Suprapubic skin (tissue), 4 donors: ENCODE measurements around the gene MSH4. TPM values are rescaled to one million over a fixed set of nuclear protein-coding genes. Genes with fewer than 3 reads are reported as not detected.
"Not testable (repeated sequence)": the region's sequence is repeated elsewhere in the genome, so short reads cannot be mapped to it uniquely, and the experiment has no call there.

Source experiments
- DNase-seq, 2 donors: peaks; one replicate each; pipeline ENCODE4 v3.0.0-alpha.2; 2019; ENCODE audit warnings: low spot score in 2 of 2
- H3K27ac ChIP-seq: fragments of 200-600 bp; sonication (generic); one replicate; pipeline ENCODE4 v1.5.1; 2019
- H3K27me3 ChIP-seq: fragments of 200-600 bp; sonication (generic); one replicate; pipeline ENCODE4 v1.5.1; 2019
- H3K36me3 ChIP-seq: fragments of 200-600 bp; sonication (generic); one replicate; pipeline ENCODE4 v1.5.1; 2019
- H3K4me1 ChIP-seq: fragments of 200-600 bp; sonication (generic); one replicate; pipeline ENCODE4 v1.5.1; 2019
- H3K4me3 ChIP-seq: fragments of 200-600 bp; sonication (generic); one replicate; pipeline ENCODE4 v1.5.1; 2019; ENCODE audit warnings: mild to moderate bottlenecking
- H3K9me3 ChIP-seq: fragments of 200-600 bp; sonication (generic); one replicate; pipeline ENCODE4 v1.5.1; 2019
- CTCF ChIP-seq, 2 donors: fragments of 200-600 bp in 1 of 2; fragments of 450-650 bp in 1 of 2; sonication (generic) in 1 of 2; IDR thresholded peaks; one replicate each; pipeline ENCODE4 v1.5.1; 2016 to 2019; ENCODE audit warnings: antibody characterized with exemption in 2 of 2, mild to moderate bottlenecking in 1 of 2, moderate library complexity in 1 of 2
- EP300 ChIP-seq: sonication (generic); formaldehyde crosslinking; IDR thresholded peaks from one replicate; pipeline ENCODE4 v1.6.1; 2017; ENCODE audit warnings: antibody characterized with exemption
- POLR2A ChIP-seq, 2 donors: fragments of 450-650 bp; IDR thresholded peaks; one replicate each; pipeline ENCODE4 v1.6.1; 2017; ENCODE audit warnings: antibody characterized with exemption in 2 of 2, mild to moderate bottlenecking in 2 of 2, moderate library complexity in 2 of 2
- POLR2AphosphoS5 ChIP-seq, 3 donors: sonication (generic); formaldehyde crosslinking; IDR thresholded peaks; one replicate each; pipeline ENCODE4 v1.6.1; 2017; ENCODE audit warnings: antibody characterized with exemption in 3 of 3
- WGBS: methylation state at CpG from one replicate; pipeline ENCODE4 v1.1.5; 2018; 5-methylcytosine and 5-hydroxymethylcytosine counted together
- total RNA-seq, 4 donors: library from RNA; depleted of rRNA; stranded (reverse); fragments of >200 nt; gene quantifications; one replicate each; pipeline ENCODE4 v1.1.0, GENCODE V29; 2016

Gene MSH4
- total RNA-seq, 4 donors from 2014 or later = 0.21 TPM; not detected in 3

- TF ChIP-seq POLR2A (IDR thresholded peaks at IDR 0.05) = no peak
- no peak for TF ChIP-seq POLR2AphosphoS5 (IDR thresholded peaks at IDR 0.05)
- TF ChIP-seq EP300 = no peak
- TF ChIP-seq CTCF (IDR thresholded peaks at IDR 0.05) = no peak
- no peaks in the 10 kb centered on the region for H3K4me1 ChIP-seq
- H3K27me3 ChIP-seq = no peaks in the 10 kb centered on the region
- no peaks in the 10 kb centered on the region for H3K9me3 ChIP-seq
- H3K4me3 ChIP-seq = no peak overlapping the region
- H3K36me3 ChIP-seq = no peaks in the 10 kb centered on the region
- DNase-seq = no peak
- WGBS = 87% methylated on average over 1 of the region's 1 CpG
- no peak overlapping the region for H3K27ac ChIP-seq
Measured at GRCh38 chr1:75922698-75923097, 126.0 kb downstream of the MSH4 start.

GRCh38 chr1:75932304-75932703, 135.6 kb downstream of the MSH4 start, which contains the start of gene ASB17:
TSS of gene ASB17 (minus strand) at chr1:75932404. CDS start at chr1:75932291, 113 bp downstream.
- WGBS = 86% methylated on average over 1 of the region's 1 CpG
- H3K36me3 ChIP-seq = no peaks in the 10 kb centered on the region
- TF ChIP-seq EP300 (no peak), CTCF (IDR thresholded peaks at IDR 0.05) (no peak), POLR2AphosphoS5 (IDR thresholded peaks at IDR 0.05) (no peak), POLR2A (IDR thresholded peaks at IDR 0.05) (no peak)

GRCh38 chr1:75937034-75937433, 140.4 kb downstream of the MSH4 start:
- H3K4me3 ChIP-seq = no peak overlapping the region
- peaks cover 6% of the 10 kb centered on the region for H3K9me3 ChIP-seq
- no peak for DNase-seq
- H3K27me3 ChIP-seq = no peaks in the 10 kb centered on the region
- H3K36me3 ChIP-seq = no peaks in the 10 kb centered on the region
- 8% methylated on average over 1 of the region's 1 CpG for WGBS
- TF ChIP-seq CTCF (IDR thresholded peaks at IDR 0.05) (no peak), EP300 (no peak), POLR2AphosphoS5 (IDR thresholded peaks at IDR 0.05) (no peak), POLR2A (IDR thresholded peaks at IDR 0.05) (no peak)
- no peaks in the 10 kb centered on the region for H3K4me1 ChIP-seq
- H3K27ac ChIP-seq = no peak overlapping the region

More at GRCh38 chr1:75932304-75932703, 135.6 kb downstream of the MSH4 start, which contains the start of gene ASB17:
- H3K27me3 ChIP-seq = no peaks in the 10 kb centered on the region
- H3K27ac ChIP-seq = no peak within 1 kb of the TSS
- no peaks in the 10 kb centered on the region for H3K9me3 ChIP-seq
- no peaks in the 10 kb centered on the region for H3K4me1 ChIP-seq
- DNase-seq = no peak
- no peak within 1 kb of the TSS for H3K4me3 ChIP-seq

- H3K4me1 ChIP-seq, H3K27ac ChIP-seq, H3K4me3 ChIP-seq, H3K27me3 ChIP-seq, DNase-seq, H3K36me3 ChIP-seq, H3K9me3 ChIP-seq: not testable (repeated sequence)
- WGBS = 60% methylated on average over 2 of the region's 4 CpGs
Measured at GRCh38 chr1:75943037-75943436, 146.4 kb downstream of the MSH4 start.

- Histone ChIP-seq H3K27me3 (no peaks in the 10 kb centered on the region), H3K9me3 (no peaks in the 10 kb centered on the region), H3K4me3 (no peak overlapping the region), H3K27ac (no peak overlapping the region), H3K36me3 (no peaks in the 10 kb centered on the region), H3K4me1 (no peaks in the 10 kb centered on the region)
- TF ChIP-seq POLR2A (IDR thresholded peaks at IDR 0.05) = no peak
- no peak for TF ChIP-seq CTCF (IDR thresholded peaks at IDR 0.05)
- no peak for TF ChIP-seq POLR2AphosphoS5 (IDR thresholded peaks at IDR 0.05)
- TF ChIP-seq EP300 = no peak
- WGBS = 85% methylated on average over 3 of the region's 3 CpGs
- DNase-seq = no peak
Measured at GRCh38 chr1:75950176-75950575, 153.5 kb downstream of the MSH4 start.

GRCh38 chr1:75952016-75952415, 155.3 kb downstream of the MSH4 start:
- no peak for DNase-seq
- no peak overlapping the region for H3K27ac ChIP-seq

More at GRCh38 chr1:75952016-75952415, 155.3 kb downstream of the MSH4 start:
- H3K36me3 ChIP-seq = no peaks in the 10 kb centered on the region
- no peaks in the 10 kb centered on the region for H3K9me3 ChIP-seq
- H3K4me1 ChIP-seq = no peaks in the 10 kb centered on the region
- no peaks in the 10 kb centered on the region for H3K27me3 ChIP-seq
- no peak overlapping the region for H3K4me3 ChIP-seq
- WGBS = 83% methylated on average over 1 of the region's 1 CpG
- no peak for TF ChIP-seq POLR2AphosphoS5 (IDR thresholded peaks at IDR 0.05)
- no peak for TF ChIP-seq CTCF (IDR thresholded peaks at IDR 0.05)
- TF ChIP-seq POLR2A (IDR thresholded peaks at IDR 0.05) = no peak
- no peak for TF ChIP-seq EP300
